Lung (tissue), 12 donors: ENCODE results near the gene MYL7. TPM values are rescaled to one million over a fixed set of nuclear protein-coding genes. Genes with fewer than 3 reads are reported as not detected.

Experiments
- ATAC-seq: fragments of 200-7000 bp; cut with Tn5 transposase; one replicate; pipeline ENCODE4 v1.9.1; 2020; ENCODE audit warnings: moderate number of reproducible peaks; ENCODE audit not compliant: insufficient read depth, low FRiP score
- DNase-seq, 3 donors: peaks; one replicate each; pipeline ENCODE4 v3.0.0-alpha.2; 2013 to 2017
- H3K27ac ChIP-seq, 2 donors: one replicate each; pipeline ENCODE4 v1.5.1; 2013; ENCODE audit warnings: mild to moderate bottlenecking in 2 of 2, moderate library complexity in 2 of 2, control low read depth in 1 of 2, inconsistent platforms in 1 of 2, low read depth in 1 of 2, low read length in 1 of 2
- H3K27me3 ChIP-seq, 3 donors: one replicate each; pipeline ENCODE4 v1.5.1; 2013; ENCODE audit warnings: low read length in 2 of 3; ENCODE audit not compliant: control insufficient read depth in 3 of 3, insufficient read depth in 3 of 3
- H3K36me3 ChIP-seq, 4 donors: one replicate each; pipeline ENCODE4 v1.5.1; 2013; ENCODE audit warnings: low read length in 4 of 4, mild to moderate bottlenecking in 1 of 4, moderate library complexity in 1 of 4; ENCODE audit not compliant: control insufficient read depth in 4 of 4, insufficient read depth in 4 of 4
- H3K4me1 ChIP-seq, 5 donors: one replicate each; pipeline ENCODE4 v1.5.1; 2013; ENCODE audit warnings: low read length in 5 of 5, mild to moderate bottlenecking in 2 of 5, moderate library complexity in 1 of 5; ENCODE audit not compliant: control insufficient read depth in 5 of 5, insufficient read depth in 5 of 5
- H3K4me3 ChIP-seq: one replicate; pipeline ENCODE4 v1.5.1; 2013; ENCODE audit warnings: mild to moderate bottlenecking, control low read depth, moderate library complexity
- H3K9ac ChIP-seq, 2 donors: one replicate each; pipeline ENCODE4 v1.5.1; 2013; ENCODE audit warnings: low read length in 2 of 2, control low read depth in 1 of 2; ENCODE audit not compliant: insufficient read depth in 1 of 2
- H3K9me3 ChIP-seq, 4 donors: one replicate each; pipeline ENCODE4 v1.5.1; 2013; ENCODE audit warnings: low read length in 3 of 4, mild to moderate bottlenecking in 1 of 4, moderate library complexity in 1 of 4; ENCODE audit not compliant: control insufficient read depth in 4 of 4, insufficient read depth in 3 of 4
- WGBS, 2 donors: extraction: QIAGEN DNeasy Blood & Tissue Kit; methylation state at CpG; one replicate each; pipeline ENCODE4 v1.1.7; 2013; 5-methylcytosine and 5-hydroxymethylcytosine counted together
- polyA plus RNA-seq, 2 donors: library from polyadenylated mRNA; stranded (reverse); fragments of 200-250 nt; gene quantifications; one replicate each; pipeline ENCODE4 v1.2.1, GENCODE V29; 2013
- total RNA-seq, 2 donors: library from RNA; depleted of rRNA in 1 of 2; stranded (reverse); fragments of >200 nt in 1 of 2; gene quantifications; one replicate each; pipeline ENCODE4 v1.2.1, GENCODE V29; 2014 to 2021
- TF ChIP-seq, protein P1 (sequence below): IDR thresholded peaks from 2 replicates; pipeline ENCODE4 v1.5.1; 2012; ENCODE audit warnings: mild to moderate bottlenecking; ENCODE audit errors: control extremely low read depth, extremely low read depth
- donor health status: control.
- donor health status: control.
- donor health status: Bipolar disorder and iron deficiency.
- donor health status: healthy.
- donor health status: DM: yes; HTN: yes; CAD: no.

The MYL7 gene
- total and polyA plus RNA-seq, 4 donors: 0.08 to 13.0 TPM; not detected in 2

DNA sequence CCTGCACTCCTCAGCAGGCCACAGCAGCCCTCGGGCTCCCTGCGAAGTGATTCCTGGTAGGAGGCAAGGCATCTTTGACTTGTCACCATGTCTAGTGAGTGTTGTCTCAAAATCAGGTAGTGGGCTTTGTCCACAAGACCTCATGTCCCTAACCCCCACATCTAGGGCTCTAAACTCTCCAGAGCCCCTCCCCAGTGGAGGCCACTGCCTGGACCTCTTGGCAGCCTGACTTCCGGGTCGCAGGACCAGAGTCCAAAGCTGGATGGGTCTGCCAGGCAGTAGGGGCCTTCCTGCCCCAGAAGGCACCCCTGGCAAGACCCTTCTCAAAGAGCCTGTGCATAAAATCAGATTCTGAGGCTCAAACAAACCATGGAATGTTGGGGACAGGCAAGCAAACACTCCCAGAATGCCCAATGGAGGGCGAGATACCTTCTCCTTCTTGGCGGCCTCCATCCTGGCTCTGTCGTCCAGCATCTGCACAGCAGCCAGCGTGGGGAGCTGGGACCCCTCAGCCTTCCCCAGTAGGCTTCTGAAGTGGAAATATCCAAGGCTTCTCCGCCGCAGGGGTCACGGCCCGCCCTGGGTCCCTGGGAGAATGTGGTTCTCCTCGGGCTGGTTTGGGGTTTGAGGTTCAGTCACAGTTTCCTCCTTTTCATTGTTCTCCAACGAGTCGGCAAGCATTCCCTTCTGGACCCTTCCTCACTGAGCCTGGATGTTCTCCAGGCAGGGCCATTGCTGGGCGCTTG is 47.5 kb upstream of the MYL7 start:
- TF ChIP-seq, protein P1, sequence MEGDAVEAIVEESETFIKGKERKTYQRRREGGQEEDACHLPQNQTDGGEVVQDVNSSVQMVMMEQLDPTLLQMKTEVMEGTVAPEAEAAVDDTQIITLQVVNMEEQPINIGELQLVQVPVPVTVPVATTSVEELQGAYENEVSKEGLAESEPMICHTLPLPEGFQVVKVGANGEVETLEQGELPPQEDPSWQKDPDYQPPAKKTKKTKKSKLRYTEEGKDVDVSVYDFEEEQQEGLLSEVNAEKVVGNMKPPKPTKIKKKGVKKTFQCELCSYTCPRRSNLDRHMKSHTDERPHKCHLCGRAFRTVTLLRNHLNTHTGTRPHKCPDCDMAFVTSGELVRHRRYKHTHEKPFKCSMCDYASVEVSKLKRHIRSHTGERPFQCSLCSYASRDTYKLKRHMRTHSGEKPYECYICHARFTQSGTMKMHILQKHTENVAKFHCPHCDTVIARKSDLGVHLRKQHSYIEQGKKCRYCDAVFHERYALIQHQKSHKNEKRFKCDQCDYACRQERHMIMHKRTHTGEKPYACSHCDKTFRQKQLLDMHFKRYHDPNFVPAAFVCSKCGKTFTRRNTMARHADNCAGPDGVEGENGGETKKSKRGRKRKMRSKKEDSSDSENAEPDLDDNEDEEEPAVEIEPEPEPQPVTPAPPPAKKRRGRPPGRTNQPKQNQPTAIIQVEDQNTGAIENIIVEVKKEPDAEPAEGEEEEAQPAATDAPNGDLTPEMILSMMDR: no peak
- H3K27ac ChIP-seq: no peak overlapping the region
- no peak overlapping the region for H3K4me3 ChIP-seq
- no peak overlapping the region for H3K9ac ChIP-seq
- no peaks in the 10 kb centered on the region for H3K36me3 ChIP-seq
- ATAC-seq (no peak), DNase-seq (no peak)
- no peaks in the 10 kb centered on the region for H3K9me3 ChIP-seq
- peaks cover 0 to 13% (median 5%) of the 10 kb centered on the region in 5 donors for H3K4me1 ChIP-seq
- H3K27me3 ChIP-seq: peaks cover 0 to 6% (median 0%) of the 10 kb centered on the region in 3 donors
- 76 to 79% methylated on average over 16 of the region's 16 CpGs for WGBS, 2 donors

DNA sequence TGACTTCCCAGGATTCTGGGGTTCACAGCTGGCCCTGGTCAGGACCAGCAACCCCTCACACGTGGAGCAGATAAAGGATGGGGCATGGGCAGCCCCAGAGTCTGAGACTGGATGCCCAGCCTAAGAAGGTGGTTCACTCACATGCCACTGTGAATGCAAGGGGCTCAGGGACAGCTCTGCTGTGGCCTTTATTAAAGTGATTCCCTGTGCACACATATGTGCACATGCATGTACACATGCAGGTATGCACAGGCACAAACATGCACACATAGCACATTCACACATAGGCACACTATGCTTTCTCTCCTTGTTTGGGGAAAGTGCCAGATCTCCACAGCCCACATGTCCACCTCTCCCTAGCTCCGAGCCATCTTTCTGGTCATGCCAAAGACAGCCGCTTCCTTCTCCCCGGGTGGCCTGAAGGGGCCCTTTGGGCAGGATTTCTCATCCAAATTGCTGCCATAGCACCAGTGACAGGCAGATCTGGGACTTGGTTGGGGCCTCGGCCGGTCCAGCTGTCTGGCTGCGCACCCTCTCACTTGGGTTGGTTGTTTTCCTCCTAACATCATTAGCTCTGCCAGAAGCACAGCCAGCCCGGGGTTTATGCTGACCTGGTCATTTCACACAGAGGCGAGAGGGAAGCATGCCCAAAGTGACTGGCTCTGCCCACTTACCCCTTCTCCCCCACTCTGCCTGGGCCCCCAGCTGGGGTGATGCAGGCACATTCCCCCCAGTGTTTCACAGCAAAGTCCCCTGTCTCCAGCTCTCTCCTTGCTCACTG is 46.7 kb upstream of the MYL7 start:
- peaks cover 0 to 11% (median 0%) of the 10 kb centered on the region in 3 donors for H3K27me3 ChIP-seq
- no peak overlapping the region for H3K4me3 ChIP-seq
- H3K9me3 ChIP-seq: peaks cover 0 to 4% (median 0%) of the 10 kb centered on the region in 4 donors
- ATAC-seq (no peak), DNase-seq (peak; percentile 29 to 63 (median 52))
- H3K27ac ChIP-seq: no peak overlapping the region
- no peaks in the 10 kb centered on the region for H3K36me3 ChIP-seq
- WGBS, 2 donors: 64 to 81% methylated on average over 9 of the region's 9 CpGs
- TF ChIP-seq, protein P1: no peak
- peak overlapping the region in 1 of 2 donors; percentile 26 for H3K9ac ChIP-seq
- H3K4me1 ChIP-seq: peaks cover 0 to 13% (median 5%) of the 10 kb centered on the region in 5 donors

DNA sequence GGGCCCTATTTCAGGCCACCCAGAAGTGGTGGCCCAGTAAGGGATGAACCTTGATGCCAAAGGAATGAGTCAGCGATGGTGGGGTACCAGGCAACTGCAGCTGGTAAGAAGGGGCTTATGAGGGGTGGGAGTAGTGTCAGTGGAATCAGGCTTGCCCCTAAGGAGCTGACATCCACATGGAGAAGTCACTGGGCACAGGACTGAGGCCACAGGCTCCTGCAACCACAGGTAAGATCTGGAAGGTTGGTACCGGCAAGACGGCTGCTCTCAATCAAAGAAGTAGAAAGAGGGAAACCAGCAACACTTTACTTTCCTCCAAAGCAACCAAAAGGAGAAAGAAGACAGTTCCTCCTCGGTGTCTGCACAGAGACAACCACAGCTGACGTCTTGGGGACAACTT is 45.6 kb upstream of the MYL7 start:
- Histone ChIP-seq H3K27me3 (peaks cover 0 to 8% (median 0%) of the 10 kb centered on the region in 3 donors), H3K4me3 (no peak overlapping the region), H3K9ac (no peak overlapping the region), H3K4me1 (peaks cover 0 to 13% (median 5%) of the 10 kb centered on the region in 5 donors), H3K36me3 (no peaks in the 10 kb centered on the region), H3K9me3 (peaks cover 0 to 10% (median 2%) of the 10 kb centered on the region in 4 donors), H3K27ac (no peak overlapping the region)
- no peak for ATAC-seq
- DNase-seq: no peak
- TF ChIP-seq, protein P1: no peak
- 67 to 79% methylated on average over 5 of the region's 5 CpGs for WGBS, 2 donors
